MCF 10A (cell line): Measurements from ENCODE around the gene IRX5. TPM values are rescaled to one million over a fixed set of nuclear protein-coding genes. Genes with fewer than 3 reads are reported as not detected.

Source experiments
- BruUV-seq: library from RNA; stranded (reverse); fragments of 400-500 nt; replicated peaks from 2 replicates; lab custom pipeline; 2021; lab: Mats Ljungman, UMichigan
- CTCF ChIA-PET: fragments of 300-600 bp; sonication (Branson Sonifier 250); formaldehyde crosslinking; extraction: SDS; loops from one replicate; lab custom pipeline; 2021; ENCODE audit warnings: antibody characterized with exemption, inconsistent platforms; lab: Yijun Ruan, JAX
- POLR2A ChIA-PET: fragments of 300-600, 350-650 bp; sonication (Branson Sonifier 250); formaldehyde crosslinking; extraction: SDS; loops from one replicate; lab custom pipeline; 2020; ENCODE audit warnings: antibody characterized with exemption, inconsistent platforms; lab: Yijun Ruan, JAX
- DNase-seq: peaks from one replicate; pipeline ENCODE4 v3.0.0-alpha.2; 2018; ENCODE audit not compliant: unreplicated experiment
- H3K27ac Mint-ChIP-seq: one replicate; pipeline ENCODE4 v1.8.0; 2022; ENCODE audit warnings: mild to moderate bottlenecking, low read depth, mixed read lengths; ENCODE audit not compliant: unreplicated experiment
- H3K27me3 Mint-ChIP-seq: one replicate; pipeline ENCODE4 v1.8.0; 2022; ENCODE audit warnings: mixed read lengths; ENCODE audit not compliant: insufficient read depth, unreplicated experiment
- H3K36me3 Mint-ChIP-seq: one replicate; pipeline ENCODE4 v1.8.0; 2022; ENCODE audit warnings: mild to moderate bottlenecking, moderate library complexity, mixed read lengths; ENCODE audit not compliant: insufficient read depth, unreplicated experiment
- H3K4me1 Mint-ChIP-seq: one replicate; pipeline ENCODE4 v1.8.0; 2022; ENCODE audit warnings: mixed read lengths; ENCODE audit not compliant: insufficient read depth, unreplicated experiment
- H3K4me3 Mint-ChIP-seq: one replicate; pipeline ENCODE4 v1.8.0; 2022; ENCODE audit warnings: mild to moderate bottlenecking, moderate library complexity, mixed read lengths; ENCODE audit not compliant: unreplicated experiment
- H3K9me3 Mint-ChIP-seq: one replicate; pipeline ENCODE4 v1.8.0; 2022; ENCODE audit warnings: mixed read lengths; ENCODE audit not compliant: unreplicated experiment
- CTCF ChIP-seq: fragments of 200-600 bp; IDR thresholded peaks from one replicate; pipeline ENCODE4 v1.8.0; 2022; ENCODE audit warnings: antibody characterized with exemption, mild to moderate bottlenecking; ENCODE audit not compliant: unreplicated experiment
- intact Hi-C: fragments of 100-400 bp; cut with micrococcal nuclease; formaldehyde crosslinking; loops from 2 replicates; pipeline ENCODE4 v1.14.1; 2022
- total RNA-seq: library from RNA; stranded (reverse); gene quantifications from 2 replicates; pipeline ENCODE4 v1.2.3, GENCODE V29; 2022

Gene IRX5
- total RNA-seq, 1 experiment from 2014 or later: 7.8 TPM

- intact Hi-C loops: loop anchor here (2.0 to 10.0 kb wide), 5 partner anchors 286 to 851 kb away; no protein-coding TSS in a partner anchor
- peak overlapping the region; percentile 97 for H3K27ac Mint-ChIP-seq
- no peaks in the 10 kb centered on the region for H3K27me3 Mint-ChIP-seq
Observed at GRCh38 chr16:54933281-54934011, 2.8 kb downstream of the IRX5 start.

GRCh38 chr16:54934481-54935265, 4.0 kb downstream of the IRX5 start:
- peak overlapping the region; percentile 97 for H3K27ac Mint-ChIP-seq
- ChIA-PET POLR2A (interaction anchor here (0.6 to 17.6 kb wide), 22 partner anchors 12 to 1159 kb away, joined by 3 to 352 read pairs (median 4); partner anchors contain the start of gene IRX3), CTCF (interaction anchor here (0.6 to 5.6 kb wide), 8 partner anchors 7 to 1152 kb away, joined by 3 to 53 read pairs (median 8); no protein-coding TSS in a partner anchor)
- no TSS peak for BruUV-seq
- peak; percentile 55 for TF ChIP-seq CTCF
- H3K4me1 Mint-ChIP-seq: peaks cover 5% of the 10 kb centered on the region
- peak overlapping the region; percentile 88 for H3K4me3 Mint-ChIP-seq
- no peaks in the 10 kb centered on the region for H3K27me3 Mint-ChIP-seq
- peaks cover 67% of the 10 kb centered on the region for H3K36me3 Mint-ChIP-seq
- H3K9me3 Mint-ChIP-seq: no peaks in the 10 kb centered on the region
- intact Hi-C loops: loop anchor here (1.0 to 10.0 kb wide), 7 partner anchors 287 to 1382 kb away; no protein-coding TSS in a partner anchor
- peak; percentile 78 for DNase-seq

More at GRCh38 chr16:54933281-54934011, 2.8 kb downstream of the IRX5 start:
- TF ChIP-seq CTCF: no peak
- no TSS peak for BruUV-seq
- Mint-ChIP-seq H3K9me3 (no peaks in the 10 kb centered on the region), H3K4me3 (peak overlapping the region; percentile 88), H3K36me3 (peaks cover 70% of the 10 kb centered on the region), H3K4me1 (peaks cover 5% of the 10 kb centered on the region)
- ChIA-PET POLR2A (interaction anchor here (0.6 to 17.6 kb wide), 12 partner anchors 11 to 1158 kb away, joined by 3 to 352 read pairs (median 11); partner anchors contain the start of gene IRX3), CTCF (interaction anchor here (1.0 to 5.6 kb wide), 3 partner anchors 10 to 531 kb away, joined by 3 to 53 read pairs (median 12); no protein-coding TSS in a partner anchor)
- DNase-seq: peak; percentile 56

GRCh38 chr16:54935266-54935968, 4.8 kb downstream of the IRX5 start:
- Mint-ChIP-seq H3K4me3 (peak overlapping the region; percentile 88), H3K27ac (peak overlapping the region; percentile 97), H3K36me3 (peaks cover 71% of the 10 kb centered on the region), H3K27me3 (no peaks in the 10 kb centered on the region), H3K4me1 (peaks cover 5% of the 10 kb centered on the region), H3K9me3 (no peaks in the 10 kb centered on the region)
- no peak for TF ChIP-seq CTCF
- intact Hi-C loops: loop anchor here (1.0 to 10.0 kb wide), 4 partner anchors 323 to 1383 kb away; no protein-coding TSS in a partner anchor
- POLR2A ChIA-PET: interaction anchor here (0.6 to 17.6 kb wide), 26 partner anchors 11 to 1163 kb away, joined by 3 to 352 read pairs (median 4); partner anchors contain the start of gene IRX3
- no peak for DNase-seq
- CTCF ChIA-PET: interaction anchor here (0.7 to 5.6 kb wide), 10 partner anchors 8 to 1153 kb away, joined by 3 to 53 read pairs (median 4); no protein-coding TSS in a partner anchor
- BruUV-seq: no TSS peak
